Fibroblast of the aortic adventitia (primary cell): ENCODE results near the gene NUDT14. TPM values are rescaled to one million over a fixed set of nuclear protein-coding genes. Genes with fewer than 3 reads are reported as not detected.

ENCODE experiments used
- DNase-seq: peaks from one replicate; pipeline ENCODE4 v3.0.0-alpha.2; 2010; ENCODE audit warnings: low read depth
- H3K4me3 ChIP-seq: 2 replicates; pipeline ENCODE4 v1.5.1; 2011; ENCODE audit warnings: low read depth, mild to moderate bottlenecking, control low read depth, low read length, moderate library complexity
- total RNA-seq: library from RNA; depleted of rRNA; stranded (reverse); fragments of >200 nt; gene quantifications from 2 replicates; pipeline ENCODE4 v1.2.3, GENCODE V29; 2012; ENCODE audit warnings: low replicate concordance
- TF ChIP-seq, protein P1 (sequence below): IDR thresholded peaks from 2 replicates; pipeline ENCODE4 v1.5.1; 2011; ENCODE audit warnings: mild to moderate bottlenecking, low read length, control low read depth, inconsistent platforms; ENCODE audit not compliant: insufficient read depth

NUDT14 gene
- total RNA-seq, 1 donor = 11.7 TPM

GRCh38 chr14:105135700-105136395 lies 45.3 kb downstream of the NUDT14 start:
- no peak for DNase-seq
- TF ChIP-seq, protein P1, sequence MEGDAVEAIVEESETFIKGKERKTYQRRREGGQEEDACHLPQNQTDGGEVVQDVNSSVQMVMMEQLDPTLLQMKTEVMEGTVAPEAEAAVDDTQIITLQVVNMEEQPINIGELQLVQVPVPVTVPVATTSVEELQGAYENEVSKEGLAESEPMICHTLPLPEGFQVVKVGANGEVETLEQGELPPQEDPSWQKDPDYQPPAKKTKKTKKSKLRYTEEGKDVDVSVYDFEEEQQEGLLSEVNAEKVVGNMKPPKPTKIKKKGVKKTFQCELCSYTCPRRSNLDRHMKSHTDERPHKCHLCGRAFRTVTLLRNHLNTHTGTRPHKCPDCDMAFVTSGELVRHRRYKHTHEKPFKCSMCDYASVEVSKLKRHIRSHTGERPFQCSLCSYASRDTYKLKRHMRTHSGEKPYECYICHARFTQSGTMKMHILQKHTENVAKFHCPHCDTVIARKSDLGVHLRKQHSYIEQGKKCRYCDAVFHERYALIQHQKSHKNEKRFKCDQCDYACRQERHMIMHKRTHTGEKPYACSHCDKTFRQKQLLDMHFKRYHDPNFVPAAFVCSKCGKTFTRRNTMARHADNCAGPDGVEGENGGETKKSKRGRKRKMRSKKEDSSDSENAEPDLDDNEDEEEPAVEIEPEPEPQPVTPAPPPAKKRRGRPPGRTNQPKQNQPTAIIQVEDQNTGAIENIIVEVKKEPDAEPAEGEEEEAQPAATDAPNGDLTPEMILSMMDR = no peak
- H3K4me3 ChIP-seq = no peak overlapping the region

DNA sequence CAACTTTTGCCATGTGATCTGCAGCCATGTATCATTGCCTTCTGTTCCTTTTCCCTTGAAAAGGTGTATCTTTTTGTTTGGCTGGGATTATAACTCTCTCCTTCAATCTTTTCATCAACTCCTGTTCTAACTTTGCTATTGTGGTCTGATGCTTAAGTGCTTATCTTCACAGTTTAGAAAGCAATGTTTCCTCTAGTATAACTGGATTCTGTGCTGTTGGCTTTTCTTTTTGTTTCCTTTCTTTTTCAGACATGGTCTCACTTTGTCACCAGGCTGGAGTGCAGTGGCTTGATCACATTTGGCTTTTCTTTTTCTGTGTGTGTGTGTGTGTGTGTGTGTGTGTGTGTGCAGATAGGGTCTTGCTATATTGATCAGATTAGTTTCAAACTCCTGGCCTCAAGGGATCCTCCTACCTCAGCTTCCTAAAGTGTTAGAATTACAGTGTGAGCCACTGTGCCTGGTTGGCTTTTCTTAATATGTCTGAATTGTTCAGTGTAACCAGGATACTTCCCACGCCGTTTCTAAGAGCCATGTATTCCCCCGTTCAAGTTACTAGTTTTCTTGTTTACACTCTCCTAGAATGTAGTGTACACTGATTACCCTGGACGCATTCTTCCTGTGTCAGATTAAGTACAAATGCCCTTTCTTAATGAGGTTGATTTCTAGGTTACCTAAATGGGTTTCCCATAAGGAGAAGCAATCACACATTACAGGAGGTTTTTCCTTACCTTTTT lies 48.0 kb downstream of the NUDT14 start:
- no peak overlapping the region for H3K4me3 ChIP-seq
- TF ChIP-seq, protein P1 = no peak
- DNase-seq = no peak

DNA sequence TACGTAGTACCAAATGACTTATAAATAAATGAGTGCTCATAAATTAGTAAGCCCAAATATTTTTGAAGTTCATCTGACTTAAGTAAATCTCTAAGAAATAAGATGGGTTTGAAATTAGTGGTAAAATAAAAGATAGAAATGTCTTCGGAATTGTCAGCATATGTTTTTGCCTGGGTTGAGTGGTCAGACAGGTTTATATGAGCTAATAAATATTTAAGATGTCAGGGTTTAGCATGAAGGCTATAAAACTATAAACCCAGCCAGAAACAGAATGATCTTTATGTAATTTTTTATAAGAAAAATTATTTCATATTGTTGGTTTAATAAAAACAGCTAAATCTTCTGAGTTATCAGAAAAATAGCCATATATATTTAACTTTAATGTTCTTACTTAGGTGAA lies 49.9 kb downstream of the NUDT14 start:
- no peak overlapping the region for H3K4me3 ChIP-seq
- no peak for DNase-seq

GRCh38 chr14:105128059-105128458 lies 53.1 kb downstream of the NUDT14 start:
- DNase-seq = no peak
- TF ChIP-seq, protein P1 = no peak
- no peak overlapping the region for H3K4me3 ChIP-seq

More for the DNA sequence above, 49.9 kb downstream of the NUDT14 start:
- TF ChIP-seq, protein P1 = no peak

DNA sequence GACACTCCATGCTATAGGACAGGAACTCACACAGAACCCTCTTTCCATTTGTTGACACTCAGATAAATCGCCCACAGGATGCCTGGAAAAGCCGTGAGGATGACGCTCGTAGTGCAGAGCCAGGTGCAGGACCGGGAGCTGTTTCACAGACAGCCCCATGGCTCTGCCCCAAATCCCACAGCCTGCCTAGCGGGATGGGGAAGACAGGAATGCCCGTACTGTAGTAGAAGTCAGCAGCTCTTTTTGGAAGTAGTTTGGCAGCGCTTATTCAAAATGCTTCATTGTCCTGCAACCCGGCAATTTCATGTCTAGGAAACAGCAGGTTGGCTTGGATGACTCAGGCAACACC lies 54.2 kb downstream of the NUDT14 start:
- no peak for DNase-seq
- TF ChIP-seq, protein P1 = no peak
- no peak overlapping the region for H3K4me3 ChIP-seq

DNA sequence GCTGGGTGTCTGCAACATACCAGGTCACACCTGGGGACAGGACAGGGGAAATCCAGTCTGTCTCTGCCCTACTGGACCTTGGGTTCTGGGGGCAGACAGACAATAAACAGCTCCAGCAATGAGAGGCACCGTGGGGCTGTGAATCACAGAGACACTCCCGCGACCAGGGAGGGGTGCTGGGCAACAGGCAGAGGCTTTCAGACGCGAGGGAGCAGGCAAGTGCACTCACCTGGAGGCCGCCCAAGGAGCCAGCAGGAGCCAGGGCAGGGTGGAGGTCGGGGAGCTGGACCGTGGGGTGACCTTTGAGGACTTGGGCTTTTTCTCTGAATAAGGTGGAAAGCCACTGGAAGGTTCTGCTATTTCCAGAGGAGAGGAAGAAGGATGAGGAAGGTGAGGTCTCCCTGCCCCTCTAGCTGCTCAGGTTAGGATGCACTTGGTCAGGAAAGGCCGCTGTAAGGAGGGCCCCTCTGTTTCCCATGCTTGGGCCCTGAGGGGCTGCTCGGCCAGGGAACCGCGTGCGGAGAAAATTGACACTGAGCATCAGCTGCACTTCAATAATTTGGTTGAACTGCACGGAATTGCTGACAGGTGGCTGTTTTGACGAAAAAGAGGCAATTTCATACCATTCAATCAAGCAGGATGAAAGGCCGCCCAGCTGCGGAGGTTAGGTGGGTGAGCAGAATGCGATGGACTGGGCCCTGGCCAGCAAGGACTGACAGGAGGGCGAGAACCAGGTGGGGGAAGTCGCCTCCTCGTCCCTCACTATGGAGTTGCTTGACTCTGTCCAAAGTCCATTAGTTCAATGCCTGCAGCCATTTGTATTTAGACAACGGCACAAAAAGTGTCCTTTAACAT lies 54.8 kb downstream of the NUDT14 start:
- H3K4me3 ChIP-seq = no peak overlapping the region
- TF ChIP-seq, protein P1 = no peak
- DNase-seq = no peak
